ENCODE results near the gene EPHA1. TPM values are rescaled to one million over a fixed set of nuclear protein-coding genes. Genes with fewer than 3 reads are reported as not detected.
"Not testable (repeated sequence)": the region's sequence is repeated elsewhere in the genome, so short reads cannot be mapped to it uniquely, and the experiment has no call there.

EPHA1 gene
- total and polyA plus RNA-seq, 2 donors (not counting 3 experiments of a cell fraction or from before 2014, with no cell fraction given) = 0.07 TPM; not detected in 1

DNA sequence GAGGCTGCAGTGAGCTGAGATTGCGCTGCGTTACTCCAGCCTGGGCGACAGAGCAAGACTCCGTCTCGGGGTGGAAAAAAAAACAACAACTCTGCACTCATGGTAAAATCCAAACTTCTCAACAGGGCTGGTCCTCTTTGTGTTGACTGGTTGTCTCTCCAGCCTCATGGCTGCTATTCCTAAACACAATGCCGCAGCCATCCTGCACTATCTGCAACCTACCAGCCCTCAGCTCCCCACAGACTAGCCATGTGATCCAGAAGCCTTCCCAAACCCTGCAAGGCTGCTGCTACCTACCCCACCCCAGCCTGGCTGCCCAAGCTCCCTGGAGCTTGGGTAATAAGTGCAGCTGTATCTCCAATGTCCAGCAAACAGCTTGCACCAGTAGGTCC is 15.8 kb downstream of the EPHA1 start:
- H3K9me1 ChIP-seq (replicated peaks; ENCODE audit: control insufficient read depth, extremely low read depth, insufficient read depth, low read length) = no peaks in the 10 kb centered on the region
- H4K20me1 ChIP-seq (replicated peaks; ENCODE audit: control insufficient read depth, extremely low read depth, insufficient read depth, low read length) = no peaks in the 10 kb centered on the region
- H3K27me3 ChIP-seq (ENCODE audit: control insufficient read depth in 2 of 2, insufficient read depth in 2 of 2, low read length in 2 of 2) = no peaks in the 10 kb centered on the region
- peaks cover 14 to 32% of the 10 kb centered on the region in 2 experiments for H3K36me3 ChIP-seq (ENCODE audit: control insufficient read depth in 2 of 2, extremely low read depth in 1 of 2, insufficient read depth in 2 of 2, low read length in 2 of 2)
- no peak for DNase-seq (ENCODE audit: low read depth, low spot score)
- intact Hi-C loops (cut with micrococcal nuclease) (loop anchor here (1.0 to 5.0 kb wide), 2 partner anchors 105 to 586 kb away; partner anchors contain the start of gene CASP2), dilution Hi-C loops (cut with MboI; ENCODE audit: extremely low pct_ligation_motif_present, low sequenced_read_pairs) (loop anchor here (25.0 kb wide), 1 partner anchor 119 kb away; no protein-coding TSS in a partner anchor)
- H2AFZ ChIP-seq (ENCODE audit: low read depth, low read length) = no peak overlapping the region
- no peak overlapping the region for H3K9ac ChIP-seq (replicated peaks; ENCODE audit: extremely low read depth, insufficient read depth, low read length)
- H3K4me3 ChIP-seq (replicated peaks in 1 of 3; ENCODE audit: insufficient read depth in 1 of 3, low read depth in 1 of 3, low read length in 3 of 3) = no peak overlapping the region
- CTCF ChIA-PET = interaction anchor here (0.8 to 4.5 kb wide), 8 partner anchors 9 to 112 kb away, joined by 3 to 18 read pairs (median 5); no protein-coding TSS in a partner anchor
- TF ChIP-seq GATA2 (IDR thresholded peaks at IDR 0.05; ENCODE audit: insufficient read depth, insufficient read length, low read depth, low read length) = no peak
- TF ChIP-seq POLR2A (IDR thresholded peaks at IDR 0.05; ENCODE audit: low read depth, low read length) = no peak
- TF ChIP-seq MYC (IDR thresholded peaks at IDR 0.05; ENCODE audit: low read depth, low read length) = no peak
- no peak overlapping the region for H3K4me2 ChIP-seq (ENCODE audit: insufficient read depth, low read length)
- H3K9me3 ChIP-seq (replicated peaks; ENCODE audit: control insufficient read depth, insufficient read depth, low read length) = no peaks in the 10 kb centered on the region
- peaks cover 16% of the 10 kb centered on the region for H3K79me2 ChIP-seq (ENCODE audit: control insufficient read depth, insufficient read depth, low read length)
- no TSS peak for BruUV-seq (replicated peaks)
- no peak for FAIRE-seq
- POLR2A ChIA-PET = interaction anchor here (0.9 to 2.9 kb wide), 4 partner anchors 8 to 107 kb away, joined by 5 to 17 read pairs (median 10); no protein-coding TSS in a partner anchor
- H3K4me1 ChIP-seq (ENCODE audit: control insufficient read depth, extremely low read depth, insufficient read depth, low read length) = peaks cover 68% of the 10 kb centered on the region
- H3K27ac ChIP-seq (ENCODE audit: insufficient read depth, low read depth, low read length) = no peak overlapping the region

DNA sequence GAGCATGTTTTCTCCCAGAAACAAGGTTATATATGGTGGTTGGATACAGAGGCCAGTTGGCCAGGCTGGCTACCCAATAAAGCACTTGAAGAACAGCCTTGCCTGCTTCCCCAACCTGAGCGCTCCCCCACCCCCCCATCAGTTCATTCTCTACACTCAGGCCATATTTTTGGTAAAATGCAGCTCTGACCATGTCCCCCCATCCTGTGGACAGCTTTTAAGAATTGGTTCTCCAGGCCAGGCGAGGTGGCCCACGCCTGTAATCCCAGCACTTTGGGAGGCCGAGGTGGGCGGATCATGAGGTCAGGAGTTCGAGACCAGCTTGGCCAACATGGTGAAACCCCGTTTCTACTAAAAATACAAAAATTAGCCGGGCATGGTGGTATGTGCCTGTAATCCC is 16.2 kb downstream of the EPHA1 start:
- Histone ChIP-seq H3K79me2 (ENCODE audit: control insufficient read depth, insufficient read depth, low read length) (peaks cover 21% of the 10 kb centered on the region), H3K36me3 (ENCODE audit: control insufficient read depth in 2 of 2, extremely low read depth in 1 of 2, insufficient read depth in 2 of 2, low read length in 2 of 2) (peaks cover 18 to 36% of the 10 kb centered on the region in 2 experiments), H3K4me1 (ENCODE audit: control insufficient read depth, extremely low read depth, insufficient read depth, low read length) (peaks cover 72% of the 10 kb centered on the region), H3K27ac (ENCODE audit: insufficient read depth, low read depth, low read length) (peak overlapping the region; percentile 88)
- not testable (repeated sequence) for H3K9me1 ChIP-seq (replicated peaks; ENCODE audit: control insufficient read depth, extremely low read depth, insufficient read depth, low read length); DNase-seq (ENCODE audit: low read depth, low spot score); BruUV-seq (replicated peaks); H3K4me2 ChIP-seq (ENCODE audit: insufficient read depth, low read length); H3K27me3 ChIP-seq (ENCODE audit: control insufficient read depth in 2 of 2, insufficient read depth in 2 of 2, low read length in 2 of 2); FAIRE-seq; H2AFZ ChIP-seq (ENCODE audit: low read depth, low read length); H3K9me3 ChIP-seq (replicated peaks; ENCODE audit: control insufficient read depth, insufficient read depth, low read length); H4K20me1 ChIP-seq (replicated peaks; ENCODE audit: control insufficient read depth, extremely low read depth, insufficient read depth, low read length); H3K9ac ChIP-seq (replicated peaks; ENCODE audit: extremely low read depth, insufficient read depth, low read length); H3K4me3 ChIP-seq (replicated peaks in 1 of 3; ENCODE audit: insufficient read depth in 1 of 3, low read depth in 1 of 3, low read length in 3 of 3)
- POLR2A ChIA-PET = interaction anchor here (1.8 to 2.9 kb wide), 3 partner anchors 10 to 107 kb away, joined by 7 to 17 read pairs (median 12); no protein-coding TSS in a partner anchor
- intact Hi-C loops (cut with micrococcal nuclease) = loop anchor here (1.0 to 5.0 kb wide), 2 partner anchors 104 to 585 kb away; partner anchors contain the start of gene CASP2
- dilution Hi-C loops (cut with MboI; ENCODE audit: extremely low pct_ligation_motif_present, low sequenced_read_pairs) = loop anchor here (25.0 kb wide), 1 partner anchor 120 kb away; no protein-coding TSS in a partner anchor
- CTCF ChIA-PET = interaction anchor here (0.8 to 4.5 kb wide), 11 partner anchors 8 to 113 kb away, joined by 3 to 18 read pairs (median 4); partner anchors contain the start of gene EPHA1
- TF ChIP-seq POLR2AphosphoS5 (IDR thresholded peaks at IDR 0.05; ENCODE audit: insufficient read depth, low read depth, low read length) = peak; percentile 40

Measured in endothelial cell of umbilical vein (primary cell).